Keratinocyte (primary cell): Measurements from ENCODE around the gene SLC6A9. TPM values are rescaled to one million over a fixed set of nuclear protein-coding genes. Genes with fewer than 3 reads are reported as not detected.

Source experiments
- DNase-seq: peaks from one replicate; pipeline ENCODE4 v3.0.0-alpha.2; 2011; ENCODE audit warnings: low read depth, missing footprints, low spot score
- FAIRE-seq: peaks from 2 replicates; lab custom pipeline; 2011; peaks lifted over from hg19 to GRCh38; lab: Jason Lieb, UNC
- H2AFZ ChIP-seq: 2 replicates; pipeline ENCODE4 v1.6.0; 2012; ENCODE audit warnings: low read length, control low read depth, inconsistent platforms; ENCODE audit not compliant: control insufficient read depth
- H3K27ac ChIP-seq: 2 replicates; pipeline ENCODE4 v1.5.1; 2011; ENCODE audit warnings: low read length; ENCODE audit not compliant: control insufficient read depth, insufficient read depth
- H3K27me3 ChIP-seq: 3 replicates; pipeline ENCODE4 v1.6.0; 2011; ENCODE audit warnings: low read length; ENCODE audit not compliant: control insufficient read depth, insufficient read depth; ENCODE audit errors: extremely low read depth
- H3K36me3 ChIP-seq, 2 experiments: 2 replicates in 1 of 2; 3 replicates in 1 of 2; pipeline ENCODE4 v1.5.1; 2011; ENCODE audit warnings: low read length in 2 of 2, mild to moderate bottlenecking in 1 of 2; ENCODE audit not compliant: control insufficient read depth in 2 of 2, insufficient read depth in 2 of 2; ENCODE audit errors: extremely low read depth in 1 of 2
- H3K4me1 ChIP-seq: 3 replicates; pipeline ENCODE4 v1.5.1; 2011; ENCODE audit warnings: low read length; ENCODE audit not compliant: control insufficient read depth, insufficient read depth; ENCODE audit errors: extremely low read depth
- H3K4me2 ChIP-seq: 3 replicates; pipeline ENCODE4 v1.6.0; 2011; ENCODE audit warnings: low read depth, low read length; ENCODE audit not compliant: control insufficient read depth, insufficient read depth; ENCODE audit errors: extremely low read depth
- H3K4me3 ChIP-seq, 3 experiments: fragments of 200-600 bp in 1 of 3; sonication (generic) in 1 of 3; 2 replicates in 2 of 3; 3 replicates in 1 of 3; pipeline ENCODE4 v1.5.1; 2011 to 2016; ENCODE audit warnings: low read length in 3 of 3, mild to moderate bottlenecking in 3 of 3, control low read depth in 2 of 3, inconsistent platforms in 1 of 3, low read depth in 1 of 3, mixed read lengths in 1 of 3, mixed run types in 1 of 3, moderate library complexity in 1 of 3; ENCODE audit not compliant: control insufficient read depth in 2 of 3, insufficient read depth in 2 of 3; ENCODE audit errors: extremely low read depth in 1 of 3
- H3K79me2 ChIP-seq: 2 replicates; pipeline ENCODE4 v1.6.0; 2012; ENCODE audit warnings: low read length; ENCODE audit not compliant: control insufficient read depth, insufficient read depth
- H3K9ac ChIP-seq: 3 replicates; pipeline ENCODE4 v1.6.0; 2011; ENCODE audit warnings: low read length; ENCODE audit not compliant: control insufficient read depth, insufficient read depth; ENCODE audit errors: extremely low read depth
- H3K9me1 ChIP-seq: 3 replicates; pipeline ENCODE4 v1.6.0; 2011; ENCODE audit warnings: low read length; ENCODE audit not compliant: control insufficient read depth, insufficient read depth; ENCODE audit errors: extremely low read depth
- H3K9me3 ChIP-seq: 2 replicates; pipeline ENCODE4 v1.5.1; 2012; ENCODE audit warnings: low read depth, low read length; ENCODE audit not compliant: control insufficient read depth
- H4K20me1 ChIP-seq: 3 replicates; pipeline ENCODE4 v1.6.0; 2011; ENCODE audit warnings: low read length; ENCODE audit not compliant: control insufficient read depth, insufficient read depth; ENCODE audit errors: extremely low read depth
- EZH2 ChIP-seq: IDR thresholded peaks from one replicate; pipeline ENCODE4 v1.6.1; 2012; ENCODE audit warnings: inconsistent platforms, mild to moderate bottlenecking, low read length, moderate library complexity
- dilution Hi-C: fragments of 300-500 bp; cut with MboI; formaldehyde crosslinking; loops from one replicate; pipeline ENCODE4 v1.7.0; 2020; ENCODE audit warnings: low sequenced_read_pairs; ENCODE audit not compliant: extremely low pct_ligation_motif_present
- polyA plus RNA-seq, 5 experiments: library from polyadenylated mRNA; depleted of rRNA in 3 of 5; stranded (reverse) in 3 of 5; stranded (forward) in 1 of 5; unstranded in 1 of 5; fragments of >200 nt; gene quantifications; 1 replicate in 1 of 5; 2 replicates in 3 of 5; 3 replicates in 1 of 5; pipeline versions ENCODE4 v1.2.1 to v1.2.3, GENCODE V29; 2011 to 2012; ENCODE audit warnings: missing spikeins in 2 of 5, low read depth in 1 of 5, low replicate concordance in 1 of 5
- TF ChIP-seq, protein P1 (sequence below), 3 experiments: IDR thresholded peaks in 1 of 3; conservative IDR thresholded peaks in 1 of 3; optimal IDR thresholded peaks in 1 of 3; 2 replicates in 2 of 3; 3 replicates in 1 of 3; pipeline versions ENCODE3 to v1.5.1; 2011; ENCODE audit warnings: low read length in 3 of 3, mild to moderate bottlenecking in 3 of 3, moderate library complexity in 2 of 3, control low read depth in 1 of 3, inconsistent platforms in 1 of 3; ENCODE audit not compliant: insufficient read depth in 2 of 3; ENCODE audit errors: extremely low read depth in 1 of 3

The SLC6A9 gene
- polyA plus RNA-seq, 1 donor (not counting 4 experiments of a cell fraction or from before 2014, with no cell fraction given): 5.3 TPM

DNA sequence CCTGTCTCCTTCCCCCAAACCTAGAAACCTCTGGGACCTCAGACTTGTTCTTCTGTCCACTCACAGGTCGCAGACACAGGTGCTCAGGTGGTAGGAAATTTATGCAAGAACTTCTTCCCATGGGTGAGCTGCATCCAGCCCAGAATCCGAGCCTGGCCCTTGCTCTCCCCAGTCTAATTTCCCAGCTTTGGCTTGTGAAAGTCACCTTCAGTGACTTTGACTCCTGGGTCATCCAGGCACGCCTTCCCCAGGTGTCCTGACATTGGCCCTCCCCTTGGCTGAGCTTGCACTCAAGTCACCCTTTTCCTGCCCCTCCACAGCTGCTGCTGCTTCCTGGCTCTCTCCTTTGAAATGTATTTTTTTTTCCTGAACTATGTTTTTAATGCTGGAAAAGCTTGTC lies 77.9 kb downstream of the SLC6A9 start:
- no peak overlapping the region for H2AFZ ChIP-seq
- H3K27ac ChIP-seq: no peak overlapping the region
- no peak for DNase-seq
- no peaks in the 10 kb centered on the region for H3K9me3 ChIP-seq
- peaks cover 4% of the 10 kb centered on the region for H3K9me1 ChIP-seq
- H3K4me1 ChIP-seq: peaks cover 9% of the 10 kb centered on the region
- no peaks in the 10 kb centered on the region for H3K27me3 ChIP-seq
- dilution Hi-C loops: no loop called here
- no peak overlapping the region for H3K9ac ChIP-seq
- H3K4me2 ChIP-seq: no peak overlapping the region
- peaks cover 5% of the 10 kb centered on the region for H4K20me1 ChIP-seq
- H3K36me3 ChIP-seq: peaks cover 27 to 38% of the 10 kb centered on the region in 2 experiments
- TF ChIP-seq, protein P1, sequence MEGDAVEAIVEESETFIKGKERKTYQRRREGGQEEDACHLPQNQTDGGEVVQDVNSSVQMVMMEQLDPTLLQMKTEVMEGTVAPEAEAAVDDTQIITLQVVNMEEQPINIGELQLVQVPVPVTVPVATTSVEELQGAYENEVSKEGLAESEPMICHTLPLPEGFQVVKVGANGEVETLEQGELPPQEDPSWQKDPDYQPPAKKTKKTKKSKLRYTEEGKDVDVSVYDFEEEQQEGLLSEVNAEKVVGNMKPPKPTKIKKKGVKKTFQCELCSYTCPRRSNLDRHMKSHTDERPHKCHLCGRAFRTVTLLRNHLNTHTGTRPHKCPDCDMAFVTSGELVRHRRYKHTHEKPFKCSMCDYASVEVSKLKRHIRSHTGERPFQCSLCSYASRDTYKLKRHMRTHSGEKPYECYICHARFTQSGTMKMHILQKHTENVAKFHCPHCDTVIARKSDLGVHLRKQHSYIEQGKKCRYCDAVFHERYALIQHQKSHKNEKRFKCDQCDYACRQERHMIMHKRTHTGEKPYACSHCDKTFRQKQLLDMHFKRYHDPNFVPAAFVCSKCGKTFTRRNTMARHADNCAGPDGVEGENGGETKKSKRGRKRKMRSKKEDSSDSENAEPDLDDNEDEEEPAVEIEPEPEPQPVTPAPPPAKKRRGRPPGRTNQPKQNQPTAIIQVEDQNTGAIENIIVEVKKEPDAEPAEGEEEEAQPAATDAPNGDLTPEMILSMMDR (optimal IDR thresholded peaks at IDR 0.05 in 1 of 3, IDR thresholded peaks at IDR 0.05 in 1 of 3, conservative IDR thresholded peaks at IDR 0.05 in 1 of 3; ENCODE audit: extremely low read depth in 1 of 3, insufficient read depth in 2 of 3, low read length in 3 of 3): no peak
- no peak for TF ChIP-seq EZH2
- H3K4me3 ChIP-seq: no peak overlapping the region
- H3K79me2 ChIP-seq: peaks cover 51% of the 10 kb centered on the region
- FAIRE-seq: no peak

DNA sequence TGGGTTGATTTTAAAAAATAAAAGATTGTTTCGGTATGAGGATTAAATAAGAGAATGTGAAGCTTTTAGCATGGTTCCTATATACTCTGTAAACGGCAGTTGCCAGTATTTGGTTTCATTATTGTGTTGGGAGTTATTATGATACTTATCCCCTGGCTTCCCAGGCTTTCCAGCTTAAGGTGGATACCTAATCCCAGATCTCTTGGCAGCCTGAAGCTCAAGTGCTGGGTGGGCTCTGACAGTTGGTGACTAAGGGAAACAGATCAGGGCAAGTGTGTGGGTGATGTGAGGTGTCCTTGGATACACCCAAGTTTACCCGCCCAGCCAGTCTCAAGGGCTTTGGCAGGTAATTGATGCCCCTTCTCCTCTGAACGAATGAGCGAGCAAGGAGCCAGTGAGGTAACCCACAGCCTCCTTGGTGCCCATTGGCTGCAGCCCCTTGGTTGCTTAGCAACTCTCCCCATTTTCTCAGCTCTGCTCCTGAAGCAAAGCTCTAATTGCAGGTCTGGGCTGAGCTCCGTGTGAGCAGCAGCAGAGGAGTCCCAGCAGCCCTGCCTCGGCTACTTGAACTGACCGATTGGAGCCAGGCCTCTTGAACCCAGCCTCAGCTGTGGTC lies 78.4 kb downstream of the SLC6A9 start:
- no peak overlapping the region for H3K27ac ChIP-seq
- no peak for FAIRE-seq

More for the DNA sequence above, 78.4 kb downstream of the SLC6A9 start:
- dilution Hi-C loops: no loop called here
- Histone ChIP-seq H3K9me1 (peaks cover 4% of the 10 kb centered on the region), H3K4me1 (peaks cover 14% of the 10 kb centered on the region), H3K27me3 (no peaks in the 10 kb centered on the region), H3K4me3 (no peak overlapping the region), H3K9ac (no peak overlapping the region), H4K20me1 (peaks cover 5% of the 10 kb centered on the region), H3K79me2 (peaks cover 57% of the 10 kb centered on the region), H3K4me2 (no peak overlapping the region), H3K9me3 (no peaks in the 10 kb centered on the region), H2AFZ (no peak overlapping the region), H3K36me3 (peaks cover 25 to 32% of the 10 kb centered on the region in 2 experiments)
- DNase-seq: no peak
- TF ChIP-seq EZH2: no peak
- TF ChIP-seq, protein P1 (optimal IDR thresholded peaks at IDR 0.05 in 1 of 3, IDR thresholded peaks at IDR 0.05 in 1 of 3, conservative IDR thresholded peaks at IDR 0.05 in 1 of 3; ENCODE audit: extremely low read depth in 1 of 3, insufficient read depth in 2 of 3, low read length in 3 of 3): no peak
